ENCODE measurements around the gene TIAM1. TPM values are rescaled to one million over a fixed set of nuclear protein-coding genes. Genes with fewer than 3 reads are reported as not detected.

TIAM1 gene
- total RNA-seq, 1 donor from 2014 or later = 17.8 TPM

DNA sequence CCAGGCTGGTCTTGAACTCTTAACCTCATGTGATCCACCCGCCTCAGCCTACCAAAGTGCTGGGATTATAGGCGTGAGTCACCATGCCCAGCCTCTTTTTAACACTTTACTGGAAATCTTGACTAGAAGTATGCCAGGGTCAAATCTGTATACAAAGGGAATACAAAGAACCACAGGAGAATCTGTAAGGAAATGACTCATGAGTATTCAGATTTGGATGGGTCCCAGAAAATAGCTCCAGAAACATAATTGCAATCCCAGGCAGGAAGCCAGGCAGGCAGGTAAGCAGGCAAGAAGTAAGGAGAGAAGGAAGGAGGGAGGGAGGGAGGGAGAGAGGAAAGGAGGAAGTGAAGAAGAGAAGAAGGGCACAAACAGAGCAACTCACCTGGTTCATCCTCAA, 22.8 kb upstream of the TIAM1 start:
- no peaks in the 10 kb centered on the region for H3K9me3 Mint-ChIP-seq (ENCODE audit: unreplicated experiment)
- Histone ChIP-seq H3K4me3 (ENCODE audit: insufficient read depth, low read depth, low read length) (no peak overlapping the region), H3K4me1 (ENCODE audit: insufficient read depth, low read length) (peaks cover 20% of the 10 kb centered on the region), H3K27ac (ENCODE audit: low read depth, low read length) (peak overlapping the region; percentile 21), H3K9me3 (ENCODE audit: insufficient read depth, low read depth, low read length) (no peaks in the 10 kb centered on the region), H3K27me3 (ENCODE audit: insufficient read depth, low read length) (no peaks in the 10 kb centered on the region), H2AFZ (ENCODE audit: low read depth, low read length) (no peak overlapping the region), H3K4me2 (ENCODE audit: low read length) (no peak overlapping the region), H3K79me2 (ENCODE audit: insufficient read depth, low read length) (no peaks in the 10 kb centered on the region), H4K20me1 (ENCODE audit: insufficient read depth, low read length) (no peaks in the 10 kb centered on the region), H3K9ac (ENCODE audit: low read length) (no peak overlapping the region), H3K36me3 (ENCODE audit: insufficient read depth, low read length) (no peaks in the 10 kb centered on the region)
- no peaks in the 10 kb centered on the region for H3K27me3 Mint-ChIP-seq (ENCODE audit: low read depth, unreplicated experiment)
- TF ChIP-seq, protein P1, sequence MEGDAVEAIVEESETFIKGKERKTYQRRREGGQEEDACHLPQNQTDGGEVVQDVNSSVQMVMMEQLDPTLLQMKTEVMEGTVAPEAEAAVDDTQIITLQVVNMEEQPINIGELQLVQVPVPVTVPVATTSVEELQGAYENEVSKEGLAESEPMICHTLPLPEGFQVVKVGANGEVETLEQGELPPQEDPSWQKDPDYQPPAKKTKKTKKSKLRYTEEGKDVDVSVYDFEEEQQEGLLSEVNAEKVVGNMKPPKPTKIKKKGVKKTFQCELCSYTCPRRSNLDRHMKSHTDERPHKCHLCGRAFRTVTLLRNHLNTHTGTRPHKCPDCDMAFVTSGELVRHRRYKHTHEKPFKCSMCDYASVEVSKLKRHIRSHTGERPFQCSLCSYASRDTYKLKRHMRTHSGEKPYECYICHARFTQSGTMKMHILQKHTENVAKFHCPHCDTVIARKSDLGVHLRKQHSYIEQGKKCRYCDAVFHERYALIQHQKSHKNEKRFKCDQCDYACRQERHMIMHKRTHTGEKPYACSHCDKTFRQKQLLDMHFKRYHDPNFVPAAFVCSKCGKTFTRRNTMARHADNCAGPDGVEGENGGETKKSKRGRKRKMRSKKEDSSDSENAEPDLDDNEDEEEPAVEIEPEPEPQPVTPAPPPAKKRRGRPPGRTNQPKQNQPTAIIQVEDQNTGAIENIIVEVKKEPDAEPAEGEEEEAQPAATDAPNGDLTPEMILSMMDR (IDR thresholded peaks at IDR 0.05; ENCODE audit: insufficient read depth, low read depth, low read length) = no peak
- TF ChIP-seq EZH2 (IDR thresholded peaks at IDR 0.05; ENCODE audit: insufficient read depth, low read length) = no peak
- no peaks in the 10 kb centered on the region for H3K36me3 Mint-ChIP-seq (ENCODE audit: low read depth, unreplicated experiment)
- DNase-seq (ENCODE audit: low read depth) (peak; percentile 95), FAIRE-seq (peak; percentile 26)
- H3K4me1 Mint-ChIP-seq (ENCODE audit: low read depth, unreplicated experiment) = peaks cover 15% of the 10 kb centered on the region
- peak overlapping the region; percentile 1 for H3K27ac Mint-ChIP-seq (ENCODE audit: unreplicated experiment)
- no peak overlapping the region for H3K4me3 Mint-ChIP-seq (ENCODE audit: unreplicated experiment)

DNA sequence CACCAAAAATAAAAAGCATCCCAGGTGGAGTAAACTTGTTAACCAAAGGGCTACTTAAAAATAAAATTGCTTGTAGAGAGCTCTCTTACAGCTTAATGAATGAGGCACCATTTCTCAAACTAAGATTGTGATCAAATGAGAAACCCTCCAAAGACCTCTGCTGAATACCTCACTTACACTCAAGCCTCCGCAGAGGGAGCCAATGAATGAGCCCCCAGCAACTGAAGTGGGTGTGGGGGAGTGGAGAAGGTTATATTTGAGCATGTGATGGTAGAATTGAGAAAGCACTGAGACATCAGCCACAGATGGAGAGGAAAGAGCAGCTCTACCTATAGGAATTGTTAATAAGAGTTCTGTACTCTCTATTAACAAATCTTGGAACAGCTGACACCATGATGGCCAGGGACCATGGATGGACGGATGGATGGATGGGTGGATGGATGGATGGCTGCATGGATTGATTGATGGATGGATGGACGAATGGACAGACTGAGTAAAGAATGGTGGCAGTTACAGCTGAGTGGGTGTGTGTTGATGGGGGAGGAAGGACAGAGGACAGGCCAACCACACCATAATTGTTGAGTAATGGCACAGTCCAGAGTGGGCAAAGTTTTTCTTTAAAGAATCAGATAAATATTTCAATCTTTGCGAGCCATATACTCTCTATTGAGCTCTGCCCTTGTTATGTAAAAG, 20.3 kb upstream of the TIAM1 start:
- H3K9me3 Mint-ChIP-seq (ENCODE audit: unreplicated experiment) = no peaks in the 10 kb centered on the region
- Histone ChIP-seq H3K36me3 (ENCODE audit: insufficient read depth, low read length) (no peaks in the 10 kb centered on the region), H3K9ac (ENCODE audit: low read length) (no peak overlapping the region), H3K4me1 (ENCODE audit: insufficient read depth, low read length) (peaks cover 6% of the 10 kb centered on the region), H3K27ac (ENCODE audit: low read depth, low read length) (no peak overlapping the region), H3K4me3 (ENCODE audit: insufficient read depth, low read depth, low read length) (no peak overlapping the region), H3K9me3 (ENCODE audit: insufficient read depth, low read depth, low read length) (no peaks in the 10 kb centered on the region), H3K79me2 (ENCODE audit: insufficient read depth, low read length) (no peaks in the 10 kb centered on the region), H2AFZ (ENCODE audit: low read depth, low read length) (no peak overlapping the region), H4K20me1 (ENCODE audit: insufficient read depth, low read length) (no peaks in the 10 kb centered on the region), H3K27me3 (ENCODE audit: insufficient read depth, low read length) (no peaks in the 10 kb centered on the region), H3K4me2 (ENCODE audit: low read length) (no peak overlapping the region)
- H3K27me3 Mint-ChIP-seq (ENCODE audit: low read depth, unreplicated experiment) = no peaks in the 10 kb centered on the region
- no peak for TF ChIP-seq EZH2 (IDR thresholded peaks at IDR 0.05; ENCODE audit: insufficient read depth, low read length)
- TF ChIP-seq, protein P1 (IDR thresholded peaks at IDR 0.05; ENCODE audit: insufficient read depth, low read depth, low read length) = no peak
- no peak overlapping the region for H3K27ac Mint-ChIP-seq (ENCODE audit: unreplicated experiment)
- H3K4me3 Mint-ChIP-seq (ENCODE audit: unreplicated experiment) = no peak overlapping the region
- H3K36me3 Mint-ChIP-seq (ENCODE audit: low read depth, unreplicated experiment) = no peaks in the 10 kb centered on the region
- DNase-seq (ENCODE audit: low read depth) (no peak), FAIRE-seq (no peak)
- H3K4me1 Mint-ChIP-seq (ENCODE audit: low read depth, unreplicated experiment) = peaks cover 15% of the 10 kb centered on the region

DNA sequence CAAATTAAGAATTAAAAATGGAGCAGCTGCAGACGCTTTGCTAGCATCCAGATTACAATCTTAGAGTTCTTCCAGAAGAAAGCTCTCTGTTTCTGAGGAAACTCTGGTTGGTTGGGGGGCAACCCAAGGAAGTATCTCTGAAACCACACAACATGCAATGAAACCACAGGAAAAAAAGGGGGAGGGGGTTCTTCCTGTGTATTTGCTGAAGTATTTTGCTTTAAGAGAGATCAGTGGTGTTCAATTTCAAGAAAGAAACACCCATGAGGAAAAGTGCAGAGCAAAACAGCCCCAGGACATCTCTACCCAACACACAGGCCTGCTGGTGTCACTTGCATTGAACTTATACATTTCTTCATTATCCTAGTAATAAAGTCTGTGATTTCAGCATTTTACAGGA, 19.7 kb upstream of the TIAM1 start:
- H3K27me3 Mint-ChIP-seq (ENCODE audit: low read depth, unreplicated experiment) = no peaks in the 10 kb centered on the region
- H4K20me1 ChIP-seq (ENCODE audit: insufficient read depth, low read length) = no peaks in the 10 kb centered on the region
- H3K4me3 Mint-ChIP-seq (ENCODE audit: unreplicated experiment) = no peak overlapping the region
- H3K9ac ChIP-seq (ENCODE audit: low read length) = no peak overlapping the region
- H3K36me3 Mint-ChIP-seq (ENCODE audit: low read depth, unreplicated experiment) = no peaks in the 10 kb centered on the region
- no peaks in the 10 kb centered on the region for H3K36me3 ChIP-seq (ENCODE audit: insufficient read depth, low read length)
- H3K4me2 ChIP-seq (ENCODE audit: low read length) = no peak overlapping the region
- no peak overlapping the region for H2AFZ ChIP-seq (ENCODE audit: low read depth, low read length)
- peaks cover 15% of the 10 kb centered on the region for H3K4me1 Mint-ChIP-seq (ENCODE audit: low read depth, unreplicated experiment)
- no peaks in the 10 kb centered on the region for H3K79me2 ChIP-seq (ENCODE audit: insufficient read depth, low read length)
- no peak overlapping the region for H3K27ac ChIP-seq (ENCODE audit: low read depth, low read length)
- no peak overlapping the region for H3K27ac Mint-ChIP-seq (ENCODE audit: unreplicated experiment)
- no peaks in the 10 kb centered on the region for H3K27me3 ChIP-seq (ENCODE audit: insufficient read depth, low read length)
- H3K4me1 ChIP-seq (ENCODE audit: insufficient read depth, low read length) = peaks cover 6% of the 10 kb centered on the region
- no peak for TF ChIP-seq EZH2 (IDR thresholded peaks at IDR 0.05; ENCODE audit: insufficient read depth, low read length)
- TF ChIP-seq, protein P1 (IDR thresholded peaks at IDR 0.05; ENCODE audit: insufficient read depth, low read depth, low read length) = no peak
- H3K9me3 ChIP-seq (ENCODE audit: insufficient read depth, low read depth, low read length) = no peaks in the 10 kb centered on the region
- FAIRE-seq = no peak
- no peaks in the 10 kb centered on the region for H3K9me3 Mint-ChIP-seq (ENCODE audit: unreplicated experiment)
- no peak overlapping the region for H3K4me3 ChIP-seq (ENCODE audit: insufficient read depth, low read depth, low read length)
- DNase-seq (ENCODE audit: low read depth) = peak; percentile 17
